Glutamatergic neuron (in vitro differentiated cells): ENCODE data around the gene SRC. TPM values are rescaled to one million over a fixed set of nuclear protein-coding genes. Genes with fewer than 3 reads are reported as not detected.

Source experiments
- DNase-seq: peaks from one replicate; pipeline ENCODE4 v3.0.0; 2022
- H3K27ac Mint-ChIP-seq: one replicate; pipeline ENCODE4 v1.8.0; 2020; ENCODE audit warnings: mild to moderate bottlenecking, mixed read lengths, inconsistent platforms; ENCODE audit not compliant: unreplicated experiment
- H3K27me3 Mint-ChIP-seq: one replicate; pipeline ENCODE4 v1.8.0; 2020; ENCODE audit warnings: mild to moderate bottlenecking, moderate library complexity, mixed read lengths, inconsistent platforms; ENCODE audit not compliant: unreplicated experiment
- H3K36me3 Mint-ChIP-seq: one replicate; pipeline ENCODE4 v1.8.0; 2020; ENCODE audit warnings: mild to moderate bottlenecking, mixed read lengths, inconsistent platforms; ENCODE audit not compliant: unreplicated experiment
- H3K4me1 Mint-ChIP-seq: one replicate; pipeline ENCODE4 v1.8.0; 2020; ENCODE audit warnings: mild to moderate bottlenecking, low read depth, mixed read lengths, inconsistent platforms; ENCODE audit not compliant: unreplicated experiment
- H3K4me3 Mint-ChIP-seq: one replicate; pipeline ENCODE4 v1.8.0; 2020; ENCODE audit warnings: mild to moderate bottlenecking, mixed read lengths, inconsistent platforms; ENCODE audit not compliant: unreplicated experiment
- H3K9me3 Mint-ChIP-seq: one replicate; pipeline ENCODE4 v1.8.0; 2020; ENCODE audit warnings: mild to moderate bottlenecking, moderate library complexity, mixed read lengths, inconsistent platforms; ENCODE audit not compliant: unreplicated experiment
- total RNA-seq: library from RNA; stranded (reverse); fragmentation: NEBNext Ultra II Directional; extraction: Animal tissue kit (Norgen Biotek cat#: 25700); gene quantifications from one replicate; pipeline ENCODE4 v1.2.1, GENCODE V29; 2021; ENCODE audit not compliant: unreplicated experiment
- TF ChIP-seq, protein P1 (sequence below): fragments of 200-600 bp; sonication (generic); IDR thresholded peaks from one replicate; pipeline ENCODE4 v1.5.0; 2021; ENCODE audit not compliant: partially characterized antibody, unreplicated experiment

Gene SRC
- total RNA-seq, 1 donor from 2014 or later, result 39.2 TPM

GRCh38 chr20:37387519-37388269, 41.8 kb downstream of the SRC start:
- Mint-ChIP-seq H3K4me3 (no peak overlapping the region), H3K27ac (no peak overlapping the region), H3K36me3 (no peaks in the 10 kb centered on the region), H3K27me3 (peaks cover 14% of the 10 kb centered on the region), H3K4me1 (peaks cover 6% of the 10 kb centered on the region), H3K9me3 (peaks cover 6% of the 10 kb centered on the region)
- DNase-seq, result no peak
- TF ChIP-seq, protein P1, sequence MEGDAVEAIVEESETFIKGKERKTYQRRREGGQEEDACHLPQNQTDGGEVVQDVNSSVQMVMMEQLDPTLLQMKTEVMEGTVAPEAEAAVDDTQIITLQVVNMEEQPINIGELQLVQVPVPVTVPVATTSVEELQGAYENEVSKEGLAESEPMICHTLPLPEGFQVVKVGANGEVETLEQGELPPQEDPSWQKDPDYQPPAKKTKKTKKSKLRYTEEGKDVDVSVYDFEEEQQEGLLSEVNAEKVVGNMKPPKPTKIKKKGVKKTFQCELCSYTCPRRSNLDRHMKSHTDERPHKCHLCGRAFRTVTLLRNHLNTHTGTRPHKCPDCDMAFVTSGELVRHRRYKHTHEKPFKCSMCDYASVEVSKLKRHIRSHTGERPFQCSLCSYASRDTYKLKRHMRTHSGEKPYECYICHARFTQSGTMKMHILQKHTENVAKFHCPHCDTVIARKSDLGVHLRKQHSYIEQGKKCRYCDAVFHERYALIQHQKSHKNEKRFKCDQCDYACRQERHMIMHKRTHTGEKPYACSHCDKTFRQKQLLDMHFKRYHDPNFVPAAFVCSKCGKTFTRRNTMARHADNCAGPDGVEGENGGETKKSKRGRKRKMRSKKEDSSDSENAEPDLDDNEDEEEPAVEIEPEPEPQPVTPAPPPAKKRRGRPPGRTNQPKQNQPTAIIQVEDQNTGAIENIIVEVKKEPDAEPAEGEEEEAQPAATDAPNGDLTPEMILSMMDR, result no peak

- H3K27me3 Mint-ChIP-seq, result peaks cover 8% of the 10 kb centered on the region
- H3K36me3 Mint-ChIP-seq, result no peaks in the 10 kb centered on the region
- H3K9me3 Mint-ChIP-seq, result peaks cover 6% of the 10 kb centered on the region
- peaks cover 7% of the 10 kb centered on the region for H3K4me1 Mint-ChIP-seq
- TF ChIP-seq, protein P1, result no peak
- no peak overlapping the region for H3K4me3 Mint-ChIP-seq
- no peak for DNase-seq
- no peak overlapping the region for H3K27ac Mint-ChIP-seq
Measured at GRCh38 chr20:37388831-37389230, 42.9 kb downstream of the SRC start.

- Mint-ChIP-seq H3K36me3 (no peaks in the 10 kb centered on the region), H3K27ac (no peak overlapping the region), H3K4me1 (peaks cover 11% of the 10 kb centered on the region), H3K9me3 (peaks cover 8% of the 10 kb centered on the region), H3K27me3 (peaks cover 10% of the 10 kb centered on the region), H3K4me3 (no peak overlapping the region)
- TF ChIP-seq, protein P1, result no peak
- DNase-seq, result no peak
Measured at GRCh38 chr20:37389241-37389747, 43.4 kb downstream of the SRC start.

DNA sequence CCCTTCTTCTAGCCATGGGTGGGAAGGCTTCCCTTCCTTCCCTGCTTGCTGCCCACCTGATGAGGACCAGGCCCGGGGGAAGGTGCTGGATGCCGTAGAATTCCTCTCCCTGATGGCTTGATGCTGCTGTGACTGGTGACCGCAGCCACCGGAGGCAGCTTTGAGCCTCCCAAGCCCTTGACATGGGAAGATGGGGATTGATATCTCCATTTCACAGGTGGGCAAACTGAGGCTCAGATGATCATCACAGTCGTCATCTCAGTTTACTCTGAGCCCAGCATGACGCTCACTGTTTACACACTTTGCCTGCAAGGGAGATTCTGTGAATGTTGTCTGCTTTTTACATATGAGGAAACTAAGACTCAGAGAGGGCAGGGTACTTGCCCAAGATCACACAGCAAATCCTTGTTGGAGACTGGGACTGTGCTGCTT, 43.9 kb downstream of the SRC start:
- H3K27ac Mint-ChIP-seq, result no peak overlapping the region
- peaks cover 12% of the 10 kb centered on the region for H3K27me3 Mint-ChIP-seq

More for the DNA sequence above, 43.9 kb downstream of the SRC start:
- TF ChIP-seq, protein P1, result no peak
- Mint-ChIP-seq H3K9me3 (peaks cover 10% of the 10 kb centered on the region), H3K4me3 (no peak overlapping the region), H3K36me3 (no peaks in the 10 kb centered on the region), H3K4me1 (peaks cover 15% of the 10 kb centered on the region)
- no peak for DNase-seq
